GM19351 (cell line): ENCODE measurements around the gene ZSCAN20.

Experiments used
- ATAC-seq: cut with Tn5 transposase; IDR thresholded peaks from one replicate; pipeline ENCODE4 v1.9.1; 2021; ENCODE audit warnings: mild to moderate bottlenecking, moderate library complexity; ENCODE audit not compliant: unreplicated experiment

Gene ZSCAN20

DNA sequence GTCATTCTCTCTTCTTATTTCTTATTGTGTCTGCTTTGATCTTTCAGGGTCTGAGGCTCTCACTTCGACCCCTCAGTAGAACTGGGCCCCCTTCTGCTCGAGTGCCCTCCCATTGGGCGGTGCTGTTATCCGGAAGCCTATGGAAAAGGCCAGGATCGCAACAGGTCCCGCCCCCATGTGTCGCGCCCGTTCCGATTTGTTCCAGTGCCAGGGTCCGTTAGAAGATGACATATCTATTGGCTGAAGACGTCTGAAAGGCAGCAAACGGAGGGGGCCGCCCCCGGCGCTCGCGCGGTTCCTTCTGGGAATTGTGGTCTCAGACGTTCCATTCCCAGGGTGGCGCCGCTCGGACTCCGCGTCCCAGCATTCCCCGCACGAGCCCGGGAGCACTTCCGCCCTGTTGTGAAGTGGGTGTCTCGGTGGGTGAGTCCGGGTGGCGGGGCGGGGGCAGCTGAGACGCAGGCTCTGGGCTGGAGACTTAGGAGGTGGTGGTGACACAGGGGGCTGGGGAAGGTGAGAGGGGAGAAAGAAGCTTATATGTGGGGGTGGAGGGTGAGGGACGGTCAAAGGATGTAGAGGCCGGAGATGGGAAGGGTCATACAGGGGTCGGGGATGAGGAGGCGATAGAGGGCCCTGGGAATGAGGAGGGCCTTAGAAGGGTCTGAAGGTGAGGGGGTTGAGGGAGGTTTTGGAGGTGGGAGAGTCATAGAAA, at the start of gene ZSCAN20:
TSS of gene ZSCAN20 (plus strand) at position 377 of the 712 bp plus-strand sequence. CDS start 6,644 bp downstream, outside the sequence.
- ATAC-seq: peak; percentile 90

DNA sequence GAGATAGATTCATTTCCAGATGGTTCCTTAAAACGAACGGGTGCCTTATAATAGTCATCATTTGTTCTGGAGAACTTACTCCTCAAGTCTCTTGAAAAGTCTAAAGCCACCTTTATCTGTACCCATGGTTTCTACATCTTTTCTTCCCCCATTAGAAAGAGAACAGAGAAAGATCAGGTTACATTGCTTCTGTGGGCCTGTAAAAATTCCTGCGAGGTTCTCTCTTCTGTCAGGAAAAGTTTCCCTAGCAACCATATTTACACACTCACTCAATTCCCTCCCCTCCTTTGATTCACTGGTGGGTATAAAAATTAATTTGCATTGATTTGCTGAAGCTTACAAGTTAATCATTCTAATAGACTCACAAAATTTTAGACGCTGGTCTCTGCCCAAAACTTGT, 48.2 kb upstream of the ZSCAN20 start:
- ATAC-seq: no peak

DNA sequence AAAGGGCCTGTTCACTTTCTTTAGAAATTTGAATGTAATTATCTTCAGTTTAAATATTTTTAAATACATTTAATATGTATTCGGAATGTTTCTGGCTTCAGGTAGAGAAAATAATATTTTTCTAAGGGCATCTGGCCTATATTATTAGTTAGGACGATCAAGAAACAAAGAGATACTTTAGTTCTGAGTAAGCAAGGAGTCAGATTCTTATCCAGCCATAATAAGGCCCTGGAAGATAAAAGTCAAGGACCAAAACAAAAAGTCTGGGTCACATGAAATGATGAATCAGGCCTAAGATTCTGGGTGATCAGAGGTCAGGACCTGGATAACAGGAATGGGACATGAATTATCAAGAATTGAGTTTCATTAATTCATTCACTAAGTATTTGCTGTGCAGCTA, 47.8 kb upstream of the ZSCAN20 start:
- no peak for ATAC-seq

DNA sequence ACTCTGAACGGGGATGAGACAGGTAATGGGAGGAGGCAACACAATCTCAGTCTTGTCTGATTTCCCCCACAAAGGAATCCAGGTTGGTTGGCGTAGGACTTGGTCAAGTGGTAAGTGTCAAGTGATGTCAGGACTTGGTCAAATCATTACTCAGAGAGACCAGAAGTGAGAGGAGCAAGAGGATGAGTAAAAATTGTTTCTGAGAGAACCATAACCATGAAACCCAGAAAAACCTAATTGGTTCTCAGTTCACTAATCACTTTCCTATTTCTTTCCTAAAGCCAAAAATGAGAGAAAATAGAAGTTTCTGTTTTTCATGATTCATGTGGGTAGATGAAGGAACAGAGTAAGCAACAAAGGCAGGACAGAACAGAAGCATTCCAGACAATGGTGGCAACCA, 46.5 kb upstream of the ZSCAN20 start:
- ATAC-seq: peak; percentile 64

DNA sequence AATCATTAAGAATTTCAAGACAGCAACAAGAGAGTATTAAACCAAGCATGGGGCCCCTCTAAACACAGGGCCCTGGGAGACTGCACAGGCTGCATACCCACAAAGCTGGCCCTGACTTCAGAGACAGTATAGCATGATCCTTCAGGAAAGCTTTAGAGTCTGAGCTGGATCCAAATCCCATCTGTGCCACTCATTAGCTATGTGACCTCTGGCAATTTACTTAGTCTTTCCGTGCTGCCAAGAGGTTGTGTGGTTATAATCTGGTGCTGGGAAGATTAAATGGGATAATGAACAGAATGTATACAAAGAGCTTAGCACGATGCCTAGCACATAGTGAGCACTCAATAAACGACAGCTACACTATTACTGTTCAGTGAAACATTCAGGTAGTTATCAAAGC, 45.5 kb upstream of the ZSCAN20 start:
- ATAC-seq: no peak

DNA sequence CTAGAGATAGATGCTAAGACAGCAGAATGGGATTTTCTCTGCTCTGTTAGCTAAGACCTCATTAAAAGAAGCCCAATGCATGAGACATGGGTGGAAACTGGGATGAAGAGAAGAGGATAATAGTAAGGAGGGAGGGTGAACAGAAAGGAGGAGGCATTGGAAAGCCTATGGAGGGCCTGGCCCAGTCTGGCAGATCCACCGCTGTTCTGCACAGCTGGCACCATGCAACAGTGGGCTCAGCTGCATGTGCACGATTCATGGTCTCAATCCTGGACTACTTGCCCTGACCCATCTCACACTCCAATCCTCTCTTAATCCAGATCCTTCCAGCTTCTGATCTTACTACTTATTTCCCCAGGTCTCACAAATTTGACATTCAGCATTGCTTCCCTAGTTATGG, 43.8 kb upstream of the ZSCAN20 start:
- ATAC-seq: no peak

DNA sequence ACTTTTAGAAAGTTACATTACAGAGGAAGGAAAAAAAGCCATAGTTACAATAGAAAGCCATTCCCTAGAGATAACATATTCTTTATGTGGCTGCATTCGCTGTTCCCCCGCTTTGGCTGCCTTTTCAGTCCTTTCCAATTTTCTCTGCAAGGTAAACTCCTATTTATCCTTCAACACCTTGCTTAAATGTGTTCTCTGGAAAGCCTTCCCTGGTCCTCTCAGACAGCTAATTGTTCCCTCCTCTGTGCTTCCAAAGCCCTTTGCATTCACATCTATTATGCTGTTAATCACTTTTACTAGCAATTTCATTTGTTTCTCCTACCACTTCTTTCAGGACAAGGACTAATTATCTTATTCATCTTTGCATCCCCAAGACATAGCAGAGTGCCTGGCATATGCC, 43.1 kb upstream of the ZSCAN20 start:
- no peak for ATAC-seq

DNA sequence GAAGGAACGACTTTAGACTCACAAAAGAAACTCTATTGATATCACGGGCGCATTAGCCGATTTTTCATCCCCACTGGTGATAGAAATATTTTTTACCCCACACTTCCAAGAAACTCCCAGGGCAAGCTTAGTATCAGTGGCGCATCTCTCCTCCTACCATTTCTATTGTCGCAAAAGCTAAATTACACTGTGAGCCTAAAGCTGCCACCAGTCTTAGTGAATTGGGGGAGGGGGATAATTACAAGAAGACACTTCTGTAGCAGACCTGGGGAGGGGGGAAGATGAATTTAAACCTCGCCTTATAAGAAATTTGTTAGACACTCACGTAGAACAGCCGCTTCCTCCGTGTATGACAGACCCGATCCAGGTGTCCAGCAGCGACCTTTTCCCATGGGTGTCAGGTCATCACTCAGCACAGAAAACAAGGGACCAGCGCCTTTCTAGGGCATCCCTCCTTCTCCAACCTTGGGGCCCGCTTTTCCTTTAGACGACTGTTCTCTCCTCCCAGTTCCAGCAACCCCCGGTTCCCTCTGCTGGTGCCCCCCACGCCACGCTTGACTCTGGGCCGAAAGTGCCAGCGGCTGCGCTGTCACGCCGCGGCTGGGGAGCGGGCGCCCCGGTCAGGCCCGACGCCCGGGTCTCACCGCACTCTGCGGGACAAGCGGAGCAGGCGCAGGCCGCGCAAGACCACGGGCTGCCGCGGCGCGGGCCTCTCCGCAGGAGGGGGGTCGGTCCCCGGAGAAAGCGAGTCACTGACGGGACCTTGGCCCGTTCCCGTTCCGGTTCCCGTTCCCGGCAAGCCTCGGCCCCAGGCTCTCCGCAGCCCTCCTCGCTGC, 42.4 kb upstream of the ZSCAN20 start:
- peak; percentile 7 for ATAC-seq

DNA sequence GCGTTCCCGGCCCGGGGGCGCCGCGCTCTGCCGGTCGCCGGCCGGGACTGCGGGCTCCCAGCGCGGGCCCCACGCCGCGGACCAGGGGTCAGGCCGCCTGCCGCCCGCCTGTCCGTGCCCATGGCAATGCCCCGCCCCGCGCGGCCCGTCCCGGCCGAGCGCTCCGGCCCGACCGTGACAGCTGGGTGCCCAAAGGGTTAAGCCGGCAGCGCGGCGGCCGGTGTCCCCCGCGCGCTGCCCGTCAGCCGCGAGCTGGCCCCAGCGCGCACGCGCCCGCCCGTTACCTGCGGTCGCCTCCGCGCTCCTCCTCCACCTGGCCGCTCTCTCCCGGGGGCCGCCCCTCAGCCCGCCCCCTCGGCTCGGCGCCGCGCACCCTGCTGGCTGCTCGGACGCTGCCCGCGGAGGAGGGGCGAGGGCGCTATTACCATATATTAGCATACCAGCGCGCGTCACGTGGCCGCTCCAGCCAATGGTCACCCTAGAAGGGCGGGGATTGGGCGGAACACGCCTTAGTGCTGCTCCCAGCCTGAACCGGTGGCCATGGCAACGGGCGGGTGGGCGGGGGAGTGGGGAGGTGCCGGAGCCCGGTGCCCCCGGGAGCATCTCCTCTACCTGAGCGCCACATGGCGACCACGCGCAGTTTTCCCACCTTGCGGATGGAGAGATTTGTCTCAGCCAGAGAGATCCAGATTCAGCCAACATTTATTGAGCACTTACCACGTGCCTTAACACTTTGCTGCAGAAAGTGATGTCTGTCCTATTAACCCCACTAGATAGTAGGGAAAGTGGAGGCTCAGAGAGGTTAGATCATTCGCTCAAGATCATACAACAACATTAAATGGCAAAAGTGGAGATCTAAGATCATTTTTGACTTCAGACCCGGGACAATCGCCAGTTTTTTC, 41.5 kb upstream of the ZSCAN20 start, which contains the start of gene PHC2:
TSS of gene PHC2 (minus strand) at position 404 of the 902 bp plus-strand sequence. CDS start 55,556 bp downstream, outside the sequence.
- peak; percentile 97 for ATAC-seq

DNA sequence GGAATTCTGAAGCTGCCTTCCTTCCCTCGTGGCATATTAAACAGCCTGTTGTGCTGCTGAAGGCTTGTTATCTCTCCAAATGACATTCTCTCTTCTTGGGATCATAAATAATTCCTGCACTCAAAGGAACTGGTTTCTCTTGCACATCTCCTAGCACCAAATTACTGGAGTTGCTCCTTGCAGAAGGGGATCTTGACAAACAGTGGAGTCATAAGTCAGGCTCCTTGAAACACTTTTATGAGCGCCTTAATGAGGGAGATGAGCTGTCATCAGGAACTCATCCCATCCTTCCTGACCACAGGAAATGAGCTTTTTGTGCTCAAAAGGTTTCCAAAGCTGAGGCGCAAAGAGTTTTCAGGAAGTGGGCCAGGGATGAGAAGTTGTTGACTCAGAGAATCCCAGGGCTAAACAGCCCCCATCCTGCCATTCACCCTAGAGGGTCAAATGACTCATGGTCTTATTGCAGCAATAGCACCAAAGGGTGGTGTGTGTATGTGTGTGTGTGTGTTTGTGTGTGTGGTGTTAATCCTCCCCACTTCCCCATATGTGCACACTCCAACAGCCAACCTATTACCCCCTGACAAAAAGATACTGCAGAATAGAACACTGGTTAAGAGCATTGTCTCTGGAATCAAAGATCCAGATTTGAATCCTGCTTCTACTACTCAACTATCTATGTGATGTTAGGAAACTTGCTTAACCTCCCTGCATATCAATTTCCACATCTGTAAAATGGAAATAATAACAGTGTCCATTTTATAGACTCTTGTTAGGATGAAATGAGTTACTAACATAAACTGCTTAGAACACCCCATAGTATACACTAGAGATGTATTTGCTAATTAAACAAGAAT, 38.7 kb upstream of the ZSCAN20 start:
- ATAC-seq: no peak

DNA sequence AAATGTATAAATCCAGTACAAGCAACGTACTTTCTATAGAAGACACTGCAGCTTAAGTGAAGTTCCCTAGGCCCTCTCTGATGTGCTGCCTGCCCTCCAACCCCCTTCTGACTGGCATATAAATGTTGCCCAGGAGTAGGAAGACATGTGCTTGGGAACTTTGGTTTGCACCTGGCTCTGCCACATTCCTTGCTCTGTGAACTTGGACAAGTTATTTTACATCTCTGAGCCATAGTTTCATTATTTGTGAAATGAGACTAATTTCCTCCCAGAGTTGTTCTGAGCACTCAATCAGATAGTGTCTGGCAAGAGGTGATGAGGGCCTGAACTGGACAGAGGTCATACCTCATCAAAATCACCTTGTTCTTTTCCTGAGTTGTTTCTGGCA, 38.1 kb upstream of the ZSCAN20 start:
- ATAC-seq: no peak

DNA sequence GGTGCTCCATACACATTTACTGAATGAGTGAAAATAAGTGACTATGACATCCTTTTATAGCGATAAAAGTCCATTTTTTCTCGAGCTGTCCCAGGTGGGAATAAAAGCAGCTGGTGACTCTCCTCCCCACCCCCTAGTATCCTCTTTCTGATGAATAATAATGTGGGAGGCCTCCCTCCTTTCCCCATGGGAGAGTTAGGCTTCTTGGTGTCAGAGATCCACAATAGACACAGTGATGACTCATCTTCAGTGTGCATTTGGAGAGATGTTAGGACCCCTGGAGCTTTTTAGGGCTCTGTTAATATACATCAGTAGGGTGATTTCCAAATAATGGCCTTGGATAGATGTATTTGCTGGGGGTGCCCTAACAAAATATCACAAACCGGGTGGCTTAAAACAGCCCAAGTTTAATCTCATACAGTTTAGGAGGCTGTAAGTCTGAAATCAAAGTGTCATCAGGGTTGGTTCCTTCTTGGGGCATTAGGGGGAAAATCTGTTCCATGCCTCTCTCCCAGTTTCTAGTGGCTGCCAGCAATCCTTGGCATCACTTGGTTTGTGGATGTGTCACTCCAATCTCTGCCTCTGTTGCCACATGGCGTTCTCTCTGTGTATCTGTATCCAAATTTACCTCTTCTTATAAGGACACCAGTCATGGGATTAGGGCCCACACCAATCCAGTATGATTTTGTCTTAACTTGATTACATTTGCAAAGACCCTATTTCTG, 37.2 kb upstream of the ZSCAN20 start:
- ATAC-seq: no peak

DNA sequence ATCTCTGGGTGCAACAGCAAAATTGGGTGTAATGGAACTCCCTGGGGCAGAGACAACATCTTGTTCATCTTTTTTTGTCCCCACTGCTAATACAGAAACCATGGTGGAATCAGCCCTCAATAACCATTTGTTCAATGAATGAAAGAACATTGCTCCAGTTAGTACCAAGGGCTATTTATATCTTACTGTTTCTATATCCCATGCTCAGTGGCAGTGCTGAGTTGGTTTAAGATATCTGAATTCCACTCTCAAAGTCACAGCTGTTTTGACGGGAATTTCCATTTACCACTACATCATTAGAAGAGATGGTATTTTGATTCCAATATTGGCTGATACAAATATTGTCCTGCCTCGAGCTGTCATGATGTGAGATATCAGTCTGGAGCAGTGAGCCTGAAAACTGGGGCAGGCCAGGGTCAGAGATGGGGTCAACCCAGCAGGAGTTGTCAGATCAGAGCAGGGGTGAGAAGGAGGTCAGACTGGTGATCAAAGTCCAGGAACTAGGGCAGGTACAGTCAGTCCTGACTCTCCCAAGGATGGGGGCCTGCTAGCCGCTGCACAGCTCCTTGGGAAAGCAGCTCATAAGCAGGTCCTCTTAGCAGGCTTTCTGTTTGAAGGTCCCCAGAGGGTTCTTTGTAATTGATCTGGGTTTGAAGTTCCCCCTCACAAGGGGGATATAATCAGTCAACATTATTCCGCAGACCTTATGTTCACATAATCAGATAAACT, 35.7 kb upstream of the ZSCAN20 start:
- ATAC-seq: no peak

DNA sequence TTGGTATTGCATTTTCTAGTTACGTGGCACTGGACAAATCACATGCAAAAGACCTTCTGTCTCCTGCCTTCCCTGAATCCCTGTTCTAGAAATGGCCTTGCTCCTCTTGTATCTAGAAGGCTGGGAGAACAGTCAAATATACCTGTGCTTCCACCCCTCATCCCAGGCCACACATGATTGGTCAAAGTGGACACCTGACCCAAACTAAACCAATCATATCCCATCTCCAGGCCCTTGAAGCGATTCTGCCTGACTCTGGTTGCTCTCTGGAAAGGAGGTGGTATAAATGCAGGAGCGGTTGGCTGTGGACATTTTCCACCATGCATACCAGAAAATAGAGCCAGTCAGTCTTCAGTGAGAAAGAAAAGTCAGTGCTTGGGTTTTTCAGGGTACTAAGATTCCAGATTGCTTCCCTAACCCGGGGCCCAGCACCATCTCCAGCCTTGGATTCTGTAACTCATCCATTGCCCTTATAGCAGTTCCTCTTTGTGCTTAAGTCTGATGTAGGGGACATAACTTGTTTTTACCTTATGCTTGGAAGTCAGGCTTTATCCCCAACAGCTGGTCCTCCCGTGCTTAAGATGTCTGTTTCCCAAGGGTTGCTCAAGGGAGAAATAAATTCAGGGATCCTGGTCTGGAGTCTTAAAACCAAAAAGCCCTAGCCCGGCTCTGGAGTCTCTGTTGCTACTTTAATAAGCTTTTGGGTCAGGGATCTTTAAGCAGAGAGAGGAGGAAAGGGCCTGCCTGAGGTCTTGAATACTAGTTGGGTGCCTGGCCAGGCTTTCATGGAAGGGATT, 33.9 kb upstream of the ZSCAN20 start:
- no peak for ATAC-seq

DNA sequence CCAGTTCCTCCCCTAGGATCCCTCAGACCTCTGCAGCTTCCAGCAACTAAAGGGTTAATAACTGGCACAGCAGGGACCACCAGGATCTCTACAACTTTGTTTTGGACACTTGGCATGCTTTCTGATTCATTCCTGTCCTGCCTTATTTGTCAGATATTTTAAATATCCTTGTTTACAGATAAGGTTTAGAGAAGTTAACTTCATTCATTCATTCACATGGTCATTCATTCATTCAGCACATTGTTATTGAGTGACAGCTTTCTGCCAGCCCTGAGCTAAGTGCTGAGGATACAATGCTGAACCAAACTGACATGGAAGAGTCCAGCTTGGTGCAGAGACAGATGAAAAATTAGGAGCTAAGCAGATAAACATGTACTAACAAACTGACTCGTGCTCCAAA, 32.8 kb upstream of the ZSCAN20 start:
- no peak for ATAC-seq

DNA sequence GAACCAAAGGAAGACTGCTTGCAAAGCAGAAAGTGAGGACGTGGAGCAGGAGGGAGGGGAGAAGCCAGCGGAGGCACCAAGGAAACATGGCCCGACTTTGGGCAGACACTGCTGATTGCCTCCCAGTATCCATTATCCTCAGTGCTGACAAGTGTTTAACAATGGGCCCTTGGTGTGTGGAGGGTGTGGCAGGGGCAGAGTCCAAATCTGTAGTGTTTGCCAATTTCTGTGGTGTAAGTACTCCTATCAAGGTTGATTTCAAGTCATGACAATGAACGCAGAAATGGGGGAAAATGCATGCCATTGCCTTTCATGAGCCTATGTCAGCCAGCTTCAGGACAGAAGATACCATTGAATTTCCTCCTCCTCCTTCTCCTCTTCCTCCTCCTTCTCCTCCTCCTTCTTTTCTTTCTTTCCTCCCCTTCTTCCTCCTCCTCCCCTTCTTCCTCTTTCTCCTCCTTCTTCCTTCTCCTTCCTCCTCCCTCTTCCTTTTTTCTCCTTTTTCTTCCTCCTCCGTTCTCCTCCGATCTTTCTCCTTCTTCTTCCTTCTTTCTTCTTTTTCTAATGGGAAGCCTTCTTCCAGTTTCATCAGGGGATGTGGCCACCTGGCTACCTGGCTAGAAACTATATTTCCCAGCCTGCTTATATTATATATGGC, 31.2 kb upstream of the ZSCAN20 start:
- no peak for ATAC-seq

DNA sequence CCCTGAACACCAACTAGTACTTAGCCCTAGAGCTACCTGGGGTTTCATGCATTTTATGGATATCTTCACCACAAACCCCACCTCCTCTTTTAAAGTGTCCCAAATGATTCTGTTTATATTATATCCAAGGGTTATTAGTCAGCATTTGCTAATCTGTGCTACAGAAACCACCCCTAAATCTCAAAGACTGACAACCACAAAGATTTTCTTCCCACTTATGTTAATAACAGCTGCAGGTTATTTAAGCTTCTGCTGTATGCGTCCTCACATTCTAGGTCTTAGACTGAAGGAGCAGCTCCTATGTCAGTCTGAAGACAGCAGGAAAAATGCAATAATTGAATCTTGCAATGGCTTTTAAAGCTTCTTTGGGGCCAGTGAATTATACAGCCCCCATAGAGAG, 30.3 kb upstream of the ZSCAN20 start:
- no peak for ATAC-seq
